Neuronal stem cell (in vitro differentiated cells): ENCODE measurements around the gene KHDC4.

Source experiments
- DNase-seq: peaks from one replicate; pipeline ENCODE4 v3.0.0-alpha.2; 2013; ENCODE audit warnings: low spot score
- H2AFZ ChIP-seq: one replicate; pipeline ENCODE4 v1.6.1; 2013; ENCODE audit warnings: mild to moderate bottlenecking, low read length, inconsistent platforms
- H2AK5ac ChIP-seq: 2 replicates; pipeline ENCODE4 v1.6.1; 2013; ENCODE audit warnings: low read depth, mild to moderate bottlenecking, inconsistent platforms, low read length, moderate library complexity, mixed read lengths
- H2BK120ac ChIP-seq: 2 replicates; pipeline ENCODE4 v1.6.1; 2013; ENCODE audit warnings: low read depth, mild to moderate bottlenecking, inconsistent platforms, low read length, moderate library complexity, mixed read lengths
- H2BK12ac ChIP-seq: one replicate; pipeline ENCODE4 v1.6.1; 2013; ENCODE audit warnings: low read length, inconsistent platforms
- H2BK15ac ChIP-seq: 2 replicates; pipeline ENCODE4 v1.6.1; 2013; ENCODE audit warnings: mild to moderate bottlenecking, low read length, inconsistent platforms, mixed read lengths
- H2BK5ac ChIP-seq: one replicate; pipeline ENCODE4 v1.6.1; 2013; ENCODE audit warnings: inconsistent platforms, mild to moderate bottlenecking, low read length, moderate library complexity
- H3K14ac ChIP-seq: one replicate; pipeline ENCODE4 v1.6.1; 2013; ENCODE audit warnings: low read length, inconsistent platforms
- H3K18ac ChIP-seq: 2 replicates; pipeline ENCODE4 v1.6.1; 2013; ENCODE audit warnings: low read length, inconsistent platforms
- H3K23ac ChIP-seq: 2 replicates; pipeline ENCODE4 v1.6.1; 2013; ENCODE audit warnings: low read depth, mild to moderate bottlenecking, mixed read lengths, low read length, inconsistent platforms; ENCODE audit not compliant: poor library complexity
- H3K27ac ChIP-seq: replicated peaks from 3 replicates; pipeline ENCODE4 v1.5.1; 2013; ENCODE audit warnings: low read length, inconsistent platforms
- H3K27me3 ChIP-seq, 3 experiments: 2 replicates each; pipeline ENCODE4 v1.6.1; 2013; ENCODE audit warnings: low read length in 3 of 3, mild to moderate bottlenecking in 2 of 3, inconsistent platforms in 1 of 3, low read depth in 1 of 3, mixed read lengths in 1 of 3, moderate library complexity in 1 of 3; ENCODE audit not compliant: control insufficient read depth in 3 of 3, insufficient read depth in 3 of 3
- H3K36me3 ChIP-seq, 2 donors: replicated peaks in 1 of 2; 2 replicates each; pipeline ENCODE4 v1.6.1; 2013; ENCODE audit warnings: low read length in 2 of 2; ENCODE audit not compliant: control insufficient read depth in 2 of 2, insufficient read depth in 2 of 2
- H3K4ac ChIP-seq: 2 replicates; pipeline ENCODE4 v1.6.1; 2013; ENCODE audit warnings: inconsistent platforms, mild to moderate bottlenecking, low read length, moderate library complexity
- H3K4me1 ChIP-seq, 2 donors: 1 replicate in 1 of 2; 2 replicates in 1 of 2; pipeline ENCODE4 v1.6.1; 2013; ENCODE audit warnings: low read length in 2 of 2, low read depth in 1 of 2; ENCODE audit not compliant: control insufficient read depth in 2 of 2, insufficient read depth in 1 of 2
- H3K4me2 ChIP-seq: one replicate; pipeline ENCODE4 v1.6.1; 2013; ENCODE audit warnings: mild to moderate bottlenecking, low read length, inconsistent platforms; ENCODE audit not compliant: insufficient read depth, poor library complexity, severe bottlenecking
- H3K4me3 ChIP-seq, 2 donors: 2 replicates each; pipeline ENCODE4 v1.5.1; 2013; ENCODE audit warnings: low read length in 2 of 2, mild to moderate bottlenecking in 2 of 2, inconsistent platforms in 1 of 2, moderate library complexity in 1 of 2
- H3K79me1 ChIP-seq: one replicate; pipeline ENCODE4 v1.6.1; 2013; ENCODE audit warnings: low read depth, mild to moderate bottlenecking, inconsistent platforms, low read length, moderate library complexity
- H3K9ac ChIP-seq: one replicate; pipeline ENCODE4 v1.6.1; 2013; ENCODE audit warnings: mild to moderate bottlenecking, low read depth, low read length, inconsistent platforms; ENCODE audit not compliant: poor library complexity
- H3K9me3 ChIP-seq, 2 donors: replicated peaks in 1 of 2; 2 replicates each; pipeline versions ENCODE3 to v1.6.1; 2013; ENCODE audit warnings: low read length in 2 of 2, mild to moderate bottlenecking in 2 of 2, inconsistent platforms in 1 of 2, low read depth in 1 of 2, mixed read lengths in 1 of 2, moderate library complexity in 1 of 2; ENCODE audit not compliant: control insufficient read depth in 2 of 2, insufficient read depth in 1 of 2
- H4K8ac ChIP-seq: one replicate; pipeline ENCODE4 v1.6.1; 2013; ENCODE audit warnings: low read depth, mild to moderate bottlenecking, inconsistent platforms, low read length, moderate library complexity
- H4K91ac ChIP-seq: one replicate; pipeline ENCODE4 v1.6.1; 2013; ENCODE audit warnings: low read length, low read depth, mild to moderate bottlenecking, inconsistent platforms; ENCODE audit not compliant: poor library complexity
- WGBS, 2 donors: extraction: QIAGEN DNeasy Blood & Tissue Kit; methylation state at CpG; one replicate each; pipeline ENCODE4 v1.1.7; 2013; ENCODE audit warnings: missing lambda C conversion rate in 2 of 2, mixed read lengths in 1 of 2; ENCODE audit not compliant: insufficient read length in 2 of 2, insufficient replicate concordance in 1 of 2; ENCODE audit errors: extremely low coverage in 2 of 2; 5-methylcytosine and 5-hydroxymethylcytosine counted together

The KHDC4 gene

GRCh38 chr1:155900161-155900560 lies 34.1 kb downstream of the KHDC4 start:
- no peak overlapping the region for H2BK15ac ChIP-seq
- H3K4me2 ChIP-seq, result no peak overlapping the region
- no peaks in the 10 kb centered on the region for H3K79me1 ChIP-seq
- no peak overlapping the region for H3K9ac ChIP-seq
- H2AK5ac ChIP-seq, result no peak overlapping the region
- H3K4ac ChIP-seq, result no peak overlapping the region
- no peak overlapping the region for H4K8ac ChIP-seq
- no CpG with 5 or more reads among the region's 4 CpGs for WGBS, 2 donors
- no peak overlapping the region for H3K14ac ChIP-seq
- H3K27ac ChIP-seq, result no peak overlapping the region
- no peak overlapping the region for H3K4me3 ChIP-seq
- no peaks in the 10 kb centered on the region for H3K4me1 ChIP-seq
- no peak for DNase-seq
- H3K36me3 ChIP-seq, result peaks cover 31 to 87% of the 10 kb centered on the region in 2 donors
- no peak overlapping the region for H2BK120ac ChIP-seq
- no peaks in the 10 kb centered on the region for H3K27me3 ChIP-seq
- peaks cover 0 to 1% of the 10 kb centered on the region in 2 donors for H3K9me3 ChIP-seq
- H2AFZ ChIP-seq, result no peak overlapping the region
- H3K18ac ChIP-seq, result no peak overlapping the region
- no peak overlapping the region for H4K91ac ChIP-seq
- no peak overlapping the region for H2BK5ac ChIP-seq
- no peak overlapping the region for H3K23ac ChIP-seq
- H2BK12ac ChIP-seq, result no peak overlapping the region

GRCh38 chr1:155899683-155900082 lies 34.5 kb downstream of the KHDC4 start:
- no peak overlapping the region for H2AK5ac ChIP-seq
- no peak overlapping the region for H4K91ac ChIP-seq
- no peaks in the 10 kb centered on the region for H3K27me3 ChIP-seq
- H3K23ac ChIP-seq, result no peak overlapping the region
- no peak overlapping the region for H3K9ac ChIP-seq
- H2AFZ ChIP-seq, result no peak overlapping the region
- no peak overlapping the region for H3K4ac ChIP-seq
- H3K4me3 ChIP-seq, result no peak overlapping the region
- peaks cover 28 to 82% of the 10 kb centered on the region in 2 donors for H3K36me3 ChIP-seq
- no peak overlapping the region for H3K27ac ChIP-seq
- no peak overlapping the region for H2BK15ac ChIP-seq
- no peak overlapping the region for H3K4me2 ChIP-seq
- no peaks in the 10 kb centered on the region for H3K4me1 ChIP-seq
- no peak for DNase-seq
- H2BK120ac ChIP-seq, result no peak overlapping the region
- H4K8ac ChIP-seq, result no peak overlapping the region
- H3K9me3 ChIP-seq, result peaks cover 0 to 1% of the 10 kb centered on the region in 2 donors
- no peak overlapping the region for H3K18ac ChIP-seq
- H2BK12ac ChIP-seq, result no peak overlapping the region
- H2BK5ac ChIP-seq, result no peak overlapping the region
- no CpG with 5 or more reads among the region's 2 CpGs for WGBS, 2 donors
- no peaks in the 10 kb centered on the region for H3K79me1 ChIP-seq
- no peak overlapping the region for H3K14ac ChIP-seq

GRCh38 chr1:155898888-155899287 lies 35.3 kb downstream of the KHDC4 start:
- WGBS, 2 donors, result no CpG with 5 or more reads among the region's 2 CpGs
- Histone ChIP-seq H3K27ac (no peak overlapping the region), H2AK5ac (no peak overlapping the region)

GRCh38 chr1:155897746-155898145 lies 36.5 kb downstream of the KHDC4 start:
- H3K9me3 ChIP-seq, result peaks cover 0 to 1% of the 10 kb centered on the region in 2 donors

More at GRCh38 chr1:155898888-155899287, 35.3 kb downstream of the KHDC4 start:
- no peak overlapping the region for H4K8ac ChIP-seq
- H3K27me3 ChIP-seq, result no peaks in the 10 kb centered on the region
- no peak overlapping the region for H2BK15ac ChIP-seq
- H3K18ac ChIP-seq, result no peak overlapping the region
- no peak overlapping the region for H3K14ac ChIP-seq
- H3K79me1 ChIP-seq, result no peaks in the 10 kb centered on the region
- peaks cover 0 to 1% of the 10 kb centered on the region in 2 donors for H3K9me3 ChIP-seq
- H3K4ac ChIP-seq, result no peak overlapping the region
- no peak overlapping the region for H2BK120ac ChIP-seq
- no peak overlapping the region for H3K4me3 ChIP-seq
- H3K9ac ChIP-seq, result no peak overlapping the region
- H3K23ac ChIP-seq, result no peak overlapping the region
- H4K91ac ChIP-seq, result no peak overlapping the region
- no peaks in the 10 kb centered on the region for H3K4me1 ChIP-seq
- H2BK12ac ChIP-seq, result no peak overlapping the region
- H2BK5ac ChIP-seq, result no peak overlapping the region
- no peak for DNase-seq
- H3K36me3 ChIP-seq, result peaks cover 21 to 74% of the 10 kb centered on the region in 2 donors
- no peak overlapping the region for H2AFZ ChIP-seq
- no peak overlapping the region for H3K4me2 ChIP-seq

More at GRCh38 chr1:155897746-155898145, 36.5 kb downstream of the KHDC4 start:
- Histone ChIP-seq H4K91ac (no peak overlapping the region), H3K27ac (no peak overlapping the region), H3K23ac (no peak overlapping the region), H3K36me3 (peaks cover 17 to 66% of the 10 kb centered on the region in 2 donors), H4K8ac (no peak overlapping the region), H3K4me2 (no peak overlapping the region), H3K4ac (no peak overlapping the region), H3K4me3 (no peak overlapping the region), H3K79me1 (no peaks in the 10 kb centered on the region), H2BK5ac (no peak overlapping the region), H3K4me1 (peaks cover 0 to 9% of the 10 kb centered on the region in 2 donors), H2BK12ac (no peak overlapping the region), H2AK5ac (no peak overlapping the region), H3K18ac (no peak overlapping the region), H3K14ac (no peak overlapping the region), H3K27me3 (no peaks in the 10 kb centered on the region), H2BK15ac (no peak overlapping the region), H2BK120ac (no peak overlapping the region), H3K9ac (no peak overlapping the region), H2AFZ (no peak overlapping the region)
- no CpG with 5 or more reads among the region's 1 CpG for WGBS, 2 donors
- DNase-seq, result no peak
